BLaER1 (cell line): Measurements from ENCODE around the gene ST8SIA1.

Experiments used
- H3K27ac ChIP-seq: shearing (Covaris generic); formaldehyde crosslinking; 2 replicates; pipeline ENCODE4 v1.8.1; 2022
- H3K27me3 ChIP-seq: shearing (Covaris generic); formaldehyde crosslinking; 2 replicates; pipeline ENCODE4 v1.8.1; 2022
- H3K36me3 ChIP-seq: shearing (Covaris generic); formaldehyde crosslinking; 2 replicates; pipeline ENCODE4 v1.8.1; 2022
- H3K4me1 ChIP-seq: shearing (Covaris generic); formaldehyde crosslinking; 2 replicates; pipeline ENCODE4 v1.8.1; 2022
- H3K4me2 ChIP-seq: shearing (Covaris generic); formaldehyde crosslinking; 2 replicates; pipeline ENCODE4 v1.8.1; 2022
- H3K4me3 ChIP-seq: shearing (Covaris generic); formaldehyde crosslinking; 2 replicates; pipeline ENCODE4 v1.8.1; 2022
- H3K9ac ChIP-seq: shearing (Covaris generic); formaldehyde crosslinking; 2 replicates; pipeline ENCODE4 v1.8.1; 2022
- H3K9me3 ChIP-seq: shearing (Covaris generic); formaldehyde crosslinking; 2 replicates; pipeline ENCODE4 v1.8.1; 2022
- H4K20me1 ChIP-seq: shearing (Covaris generic); formaldehyde crosslinking; 2 replicates; pipeline ENCODE4 v1.8.1; 2022
- Cebpa-rat ChIP-seq: shearing (Covaris generic); IDR thresholded peaks from 2 replicates; pipeline ENCODE4 v1.8.1; 2022

The ST8SIA1 gene

GRCh38 chr12:22312336-22312735, 22.2 kb downstream of the ST8SIA1 start:
- H3K36me3 ChIP-seq = no peaks in the 10 kb centered on the region
- no peak overlapping the region for H3K4me2 ChIP-seq
- no peak overlapping the region for H3K9ac ChIP-seq
- no peak for TF ChIP-seq Cebpa-rat
- H3K27me3 ChIP-seq = no peaks in the 10 kb centered on the region
- H3K4me3 ChIP-seq = no peak overlapping the region
- no peaks in the 10 kb centered on the region for H3K4me1 ChIP-seq
- no peaks in the 10 kb centered on the region for H3K9me3 ChIP-seq
- H4K20me1 ChIP-seq = no peaks in the 10 kb centered on the region
- H3K27ac ChIP-seq = no peak overlapping the region

GRCh38 chr12:22310709-22311108, 23.8 kb downstream of the ST8SIA1 start:
- Histone ChIP-seq H3K9me3 (no peaks in the 10 kb centered on the region), H3K4me3 (no peak overlapping the region), H3K4me1 (no peaks in the 10 kb centered on the region), H3K27ac (no peak overlapping the region), H3K36me3 (no peaks in the 10 kb centered on the region), H4K20me1 (no peaks in the 10 kb centered on the region), H3K9ac (no peak overlapping the region), H3K4me2 (no peak overlapping the region), H3K27me3 (no peaks in the 10 kb centered on the region)
- TF ChIP-seq Cebpa-rat = no peak

- TF ChIP-seq Cebpa-rat = no peak
- no peak overlapping the region for H3K9ac ChIP-seq
- H3K4me3 ChIP-seq = no peak overlapping the region
- H3K9me3 ChIP-seq = no peaks in the 10 kb centered on the region
- no peak overlapping the region for H3K27ac ChIP-seq
- no peaks in the 10 kb centered on the region for H3K36me3 ChIP-seq
- H3K4me1 ChIP-seq = no peaks in the 10 kb centered on the region
- no peaks in the 10 kb centered on the region for H3K27me3 ChIP-seq
- no peak overlapping the region for H3K4me2 ChIP-seq
- no peaks in the 10 kb centered on the region for H4K20me1 ChIP-seq
Observed at GRCh38 chr12:22310275-22310674, 24.2 kb downstream of the ST8SIA1 start.

- no peaks in the 10 kb centered on the region for H3K4me1 ChIP-seq
- H3K4me2 ChIP-seq = no peak overlapping the region
- H3K9me3 ChIP-seq = no peaks in the 10 kb centered on the region
- no peak overlapping the region for H3K4me3 ChIP-seq
- no peaks in the 10 kb centered on the region for H3K27me3 ChIP-seq
- H3K27ac ChIP-seq = no peak overlapping the region
- TF ChIP-seq Cebpa-rat = no peak
- no peaks in the 10 kb centered on the region for H3K36me3 ChIP-seq
- H3K9ac ChIP-seq = no peak overlapping the region
- H4K20me1 ChIP-seq = no peaks in the 10 kb centered on the region
Observed at GRCh38 chr12:22307811-22308210, 26.7 kb downstream of the ST8SIA1 start.

- no peaks in the 10 kb centered on the region for H3K27me3 ChIP-seq
- H3K4me3 ChIP-seq = no peak overlapping the region
- peaks cover 9% of the 10 kb centered on the region for H3K9me3 ChIP-seq
- no peak overlapping the region for H3K9ac ChIP-seq
- H3K27ac ChIP-seq = no peak overlapping the region
- H4K20me1 ChIP-seq = no peaks in the 10 kb centered on the region
- no peak for TF ChIP-seq Cebpa-rat
- H3K36me3 ChIP-seq = no peaks in the 10 kb centered on the region
- no peak overlapping the region for H3K4me2 ChIP-seq
- no peaks in the 10 kb centered on the region for H3K4me1 ChIP-seq
Observed at GRCh38 chr12:22306311-22306710, 28.2 kb downstream of the ST8SIA1 start.

GRCh38 chr12:22304341-22304740, 30.2 kb downstream of the ST8SIA1 start:
- Histone ChIP-seq H3K27me3 (no peaks in the 10 kb centered on the region), H3K27ac (no peak overlapping the region), H3K4me1 (no peaks in the 10 kb centered on the region), H3K4me2 (no peak overlapping the region), H3K9me3 (peaks cover 28% of the 10 kb centered on the region), H4K20me1 (no peaks in the 10 kb centered on the region), H3K4me3 (no peak overlapping the region), H3K9ac (no peak overlapping the region), H3K36me3 (no peaks in the 10 kb centered on the region)
- TF ChIP-seq Cebpa-rat = no peak

- peaks cover 51% of the 10 kb centered on the region for H3K9me3 ChIP-seq
- no peaks in the 10 kb centered on the region for H3K4me1 ChIP-seq
- H4K20me1 ChIP-seq = no peaks in the 10 kb centered on the region
- no peaks in the 10 kb centered on the region for H3K36me3 ChIP-seq
- no peak overlapping the region for H3K4me3 ChIP-seq
- no peaks in the 10 kb centered on the region for H3K27me3 ChIP-seq
- no peak overlapping the region for H3K9ac ChIP-seq
- no peak overlapping the region for H3K27ac ChIP-seq
- no peak overlapping the region for H3K4me2 ChIP-seq
- no peak for TF ChIP-seq Cebpa-rat
Observed at GRCh38 chr12:22299294-22299912, 35.1 kb downstream of the ST8SIA1 start.

- no peaks in the 10 kb centered on the region for H4K20me1 ChIP-seq
- no peaks in the 10 kb centered on the region for H3K27me3 ChIP-seq
- H3K4me2 ChIP-seq = no peak overlapping the region
- no peak overlapping the region for H3K27ac ChIP-seq
- TF ChIP-seq Cebpa-rat = no peak
- no peaks in the 10 kb centered on the region for H3K36me3 ChIP-seq
- no peak overlapping the region for H3K9ac ChIP-seq
- H3K9me3 ChIP-seq = no peaks in the 10 kb centered on the region
- H3K4me3 ChIP-seq = no peak overlapping the region
- 0 out of 2 replicates have a peak, but pooled peaks cover 6% of the 10 kb centered on the region for H3K4me1 ChIP-seq
Observed at GRCh38 chr12:22289250-22289649, 45.3 kb downstream of the ST8SIA1 start.

GRCh38 chr12:22287776-22288621, 46.5 kb downstream of the ST8SIA1 start:
- Histone ChIP-seq H3K4me2 (no peak overlapping the region), H3K4me1 (0 out of 2 replicates have a peak, but pooled peaks cover 6% of the 10 kb centered on the region), H3K9me3 (no peaks in the 10 kb centered on the region), H4K20me1 (no peaks in the 10 kb centered on the region), H3K9ac (no peak overlapping the region), H3K27ac (no peak overlapping the region), H3K36me3 (no peaks in the 10 kb centered on the region), H3K4me3 (no peak overlapping the region), H3K27me3 (no peaks in the 10 kb centered on the region)
- TF ChIP-seq Cebpa-rat = no peak

- H4K20me1 ChIP-seq = no peaks in the 10 kb centered on the region
- TF ChIP-seq Cebpa-rat = no peak
- H3K36me3 ChIP-seq = no peaks in the 10 kb centered on the region
- H3K27ac ChIP-seq = no peak overlapping the region
- no peak overlapping the region for H3K4me3 ChIP-seq
- no peak overlapping the region for H3K9ac ChIP-seq
- 0 out of 2 replicates have a peak, but pooled peaks cover 6% of the 10 kb centered on the region for H3K4me1 ChIP-seq
- no peaks in the 10 kb centered on the region for H3K27me3 ChIP-seq
- H3K4me2 ChIP-seq = no peak overlapping the region
- no peaks in the 10 kb centered on the region for H3K9me3 ChIP-seq
Observed at GRCh38 chr12:22287101-22287500, 47.4 kb downstream of the ST8SIA1 start.
